ENCODE results near the gene EGLN3.

EGLN3 gene

DNA sequence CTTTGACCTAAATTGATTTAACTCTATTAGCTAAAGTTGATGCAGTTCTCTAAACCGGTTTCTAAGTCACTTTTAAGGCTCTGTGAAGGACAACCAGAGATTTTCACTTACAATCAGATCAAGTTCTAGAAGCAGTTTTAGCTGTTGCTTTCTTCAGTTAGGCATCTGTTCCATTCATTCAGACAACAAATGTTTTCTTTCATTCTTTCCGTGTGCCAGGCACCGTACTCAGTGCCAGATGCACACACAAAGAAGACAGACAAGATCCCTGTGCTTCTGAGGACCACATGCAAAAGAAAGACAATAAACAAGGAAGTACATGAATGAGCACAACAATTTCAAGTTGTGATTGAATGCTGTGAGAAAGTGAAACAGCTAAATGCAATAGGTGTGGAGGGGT, 11.1 kb upstream of the EGLN3 start:
- no peak for DNase-seq

DNA sequence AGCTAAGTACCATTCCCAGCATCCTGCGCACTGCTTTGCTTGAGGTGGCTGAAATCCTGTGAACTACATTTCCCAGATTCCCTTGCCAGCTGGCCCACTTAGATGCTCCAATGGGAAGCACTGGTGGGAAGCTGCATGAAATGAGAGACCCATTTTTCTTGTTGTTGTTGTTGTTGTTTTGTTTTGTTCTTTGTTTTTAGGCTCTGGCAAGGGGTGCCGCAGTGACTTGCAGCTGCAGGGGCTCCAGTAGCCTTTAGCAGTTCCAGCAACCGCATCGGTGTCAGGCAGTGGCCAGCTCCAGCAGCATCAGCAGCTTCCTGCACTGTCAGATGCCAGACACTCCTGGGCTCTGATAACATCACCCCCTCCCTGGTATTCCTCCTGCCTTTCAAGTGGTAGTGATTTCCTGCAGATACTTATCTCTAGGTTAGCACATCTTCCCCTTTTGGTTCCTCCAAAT, 8.8 kb upstream of the EGLN3 start:
- no peak for DNase-seq

DNA sequence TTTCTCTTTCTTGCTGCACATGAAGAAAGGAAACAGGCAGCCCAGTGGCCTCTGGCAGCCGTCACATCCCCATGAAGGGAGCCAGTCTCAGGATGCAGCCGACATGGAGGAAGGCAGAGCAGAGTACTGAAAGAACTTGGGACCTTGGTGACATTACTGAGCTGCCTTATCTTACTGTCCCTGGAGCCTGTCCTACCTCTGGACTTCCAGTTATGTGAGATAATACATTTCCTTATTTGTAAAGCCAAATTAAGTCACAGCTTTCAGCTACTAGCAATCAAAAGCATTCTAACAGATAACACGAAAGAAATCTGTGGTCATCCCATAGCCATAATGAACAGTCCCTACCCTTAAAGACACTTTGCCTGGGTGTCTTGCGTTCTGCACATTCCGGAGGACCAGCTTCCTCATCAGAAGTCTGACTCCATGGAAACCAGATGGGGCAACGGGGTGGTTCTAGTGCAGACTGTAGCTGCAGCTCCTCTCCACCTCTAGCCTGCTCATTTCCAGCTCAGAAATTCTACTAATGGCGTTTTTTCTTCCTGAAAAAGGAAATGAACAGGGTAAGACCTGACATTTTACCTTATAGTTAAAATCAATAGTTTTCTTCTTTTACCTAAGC, 7.8 kb upstream of the EGLN3 start:
- DNase-seq = no peak

DNA sequence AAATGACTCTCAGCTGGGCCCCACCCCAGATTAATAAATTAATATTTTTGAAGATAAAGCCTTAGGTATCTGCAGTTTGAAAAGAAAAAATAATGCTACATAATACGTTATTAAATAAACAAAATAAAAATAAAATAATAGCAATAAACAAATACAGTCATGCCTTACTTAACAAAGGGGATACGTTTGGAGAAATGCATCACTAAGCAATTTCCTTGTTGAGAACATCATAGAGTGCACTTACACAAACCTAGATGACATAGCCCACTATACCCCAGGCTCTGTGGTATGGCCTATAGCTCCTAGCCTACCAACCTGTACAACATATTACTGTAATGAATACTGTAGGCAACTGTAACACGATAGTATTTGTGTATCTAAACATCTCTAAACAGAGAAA, 7.1 kb upstream of the EGLN3 start:
- no peak for DNase-seq

DNA sequence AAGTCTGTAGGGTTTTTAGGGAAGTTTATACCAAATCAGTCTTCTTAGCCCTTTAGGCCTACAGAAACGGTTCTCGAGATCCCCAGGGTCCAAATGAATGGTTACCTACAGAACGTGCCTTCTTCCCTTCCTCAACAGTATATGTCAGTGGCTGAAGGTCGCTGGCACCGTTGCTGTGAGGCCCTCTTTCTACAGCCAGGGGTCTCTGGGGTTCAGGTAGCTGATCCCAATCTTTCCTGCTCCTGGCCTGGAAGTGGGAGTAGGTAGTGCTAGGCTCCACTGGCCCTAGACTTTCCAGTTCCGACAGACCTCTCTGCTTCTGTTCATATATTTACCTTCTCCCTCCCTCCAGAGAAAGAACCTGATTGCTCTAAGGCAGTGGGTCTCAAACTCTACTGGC, 6.4 kb upstream of the EGLN3 start:
- DNase-seq = no peak

DNA sequence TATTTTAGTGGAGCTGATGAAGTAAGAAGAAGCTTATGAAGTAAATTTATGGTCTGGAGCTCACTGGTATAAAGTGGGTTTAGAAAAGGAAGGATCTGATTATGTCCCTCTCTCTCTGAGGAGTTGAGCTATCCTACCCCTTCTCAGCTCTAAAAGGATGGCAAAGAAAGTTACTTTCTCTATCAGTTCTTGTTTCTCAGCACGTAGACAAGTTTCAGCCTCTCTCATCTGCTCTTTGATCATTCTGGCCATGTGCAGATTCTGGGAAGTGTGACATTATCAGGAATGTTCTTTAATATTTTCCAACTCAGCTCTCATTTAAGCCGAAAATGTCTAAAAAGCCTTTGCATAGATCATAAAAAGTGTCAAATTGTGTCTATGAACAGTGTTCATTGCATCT, 5.8 kb upstream of the EGLN3 start:
- DNase-seq = no peak

DNA sequence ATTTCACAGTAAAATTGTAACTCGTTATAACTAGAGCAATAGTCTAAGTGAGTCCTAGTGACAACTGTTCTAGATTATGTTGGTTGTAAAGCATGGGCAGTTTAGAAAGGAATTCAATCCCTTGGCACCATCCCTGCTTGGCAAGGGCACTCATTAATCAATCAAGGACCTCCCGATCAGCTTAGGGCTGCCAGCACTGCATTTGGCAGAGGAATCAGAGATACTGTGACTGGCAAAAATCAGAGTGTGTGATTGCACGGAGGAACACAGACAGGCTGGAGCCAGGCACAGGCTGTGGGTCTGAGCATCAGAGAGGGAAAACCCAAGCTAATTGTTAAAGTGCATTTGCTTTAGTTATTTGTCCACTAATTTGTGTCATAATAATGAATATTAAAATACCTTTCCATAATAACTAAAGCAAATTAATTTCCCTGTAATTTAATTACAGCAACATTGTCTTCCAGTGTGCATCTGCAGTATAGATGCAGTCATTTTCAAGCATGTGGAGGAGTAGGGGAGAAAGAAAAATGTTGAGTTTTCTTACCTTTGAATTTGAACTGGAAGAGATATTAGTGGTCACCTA, 3.2 kb upstream of the EGLN3 start:
- no peak for DNase-seq

DNA sequence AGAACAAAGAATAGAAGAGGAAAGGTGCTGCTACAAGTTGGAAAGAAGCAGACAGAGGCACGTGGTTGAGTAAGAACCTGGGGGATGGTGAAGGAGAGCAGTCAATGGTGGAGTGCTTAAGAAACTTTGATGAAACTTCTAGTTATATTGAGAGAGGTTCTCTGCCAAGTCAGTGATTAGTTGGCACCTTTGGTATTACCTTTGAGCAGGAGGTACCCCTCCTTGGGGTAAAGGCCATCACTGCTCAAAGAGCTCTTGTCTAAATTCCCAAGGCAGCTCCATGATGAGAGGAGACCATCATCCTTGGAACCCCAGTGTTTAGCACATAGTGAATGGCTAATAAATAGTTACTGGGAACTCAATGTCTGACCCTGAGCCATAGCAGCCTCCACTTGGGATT, 1.7 kb upstream of the EGLN3 start:
- DNase-seq = no peak

DNA sequence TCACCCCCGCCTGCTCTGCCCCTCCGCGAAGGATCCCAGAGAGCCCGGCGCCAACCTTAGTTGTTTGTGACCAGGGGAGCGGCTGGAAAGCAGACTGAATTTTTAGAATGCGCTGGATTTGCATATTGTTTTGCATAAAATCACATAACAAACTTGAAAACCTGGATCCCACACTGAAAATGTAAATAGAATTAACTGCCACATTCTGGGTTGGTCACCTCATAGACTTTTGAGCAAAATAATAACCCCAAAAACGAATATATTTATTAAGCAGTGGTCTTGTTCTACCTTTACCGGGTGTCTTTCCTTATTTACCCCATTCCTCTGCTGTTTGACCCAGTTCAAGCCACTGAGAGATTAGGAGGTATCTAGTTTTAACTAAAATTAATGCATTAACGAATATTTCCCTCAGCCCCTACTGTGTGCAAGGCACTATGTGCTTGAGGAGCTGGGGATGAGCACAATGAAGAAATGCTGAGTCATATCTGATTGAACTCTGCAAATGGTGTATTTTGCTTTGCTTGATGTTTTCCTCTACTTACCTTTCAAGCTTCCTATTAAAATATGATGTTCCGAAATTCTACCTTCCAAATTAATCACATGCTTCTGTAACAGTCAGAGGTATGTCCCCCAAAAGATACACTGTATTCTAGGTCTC, 438 bp upstream of the EGLN3 start:
- no peak for DNase-seq

DNA sequence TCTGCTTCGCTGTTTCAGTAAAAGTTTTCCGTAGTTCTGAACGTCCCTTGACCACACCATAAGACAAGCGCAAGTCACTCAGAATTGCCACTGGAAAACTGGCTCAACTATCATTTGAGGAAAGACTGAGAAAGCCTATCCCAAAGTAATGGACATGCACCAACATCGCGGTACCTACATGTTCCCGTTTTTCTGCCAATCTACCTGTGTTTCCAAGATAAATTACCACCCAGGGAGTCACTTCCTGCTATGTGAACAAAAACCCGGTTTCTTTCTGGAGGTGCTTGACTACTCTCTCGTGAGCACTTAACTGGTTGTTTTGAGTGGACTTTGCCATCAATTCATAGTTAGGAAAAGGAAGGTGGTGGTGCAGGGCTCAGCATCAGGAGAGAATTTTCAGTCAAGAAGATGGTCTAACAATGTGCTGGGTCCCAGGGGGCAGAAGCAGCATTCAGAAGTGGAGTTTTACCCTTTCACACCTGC, 1.4 kb downstream of the EGLN3 start:
- DNase-seq = no peak

DNA sequence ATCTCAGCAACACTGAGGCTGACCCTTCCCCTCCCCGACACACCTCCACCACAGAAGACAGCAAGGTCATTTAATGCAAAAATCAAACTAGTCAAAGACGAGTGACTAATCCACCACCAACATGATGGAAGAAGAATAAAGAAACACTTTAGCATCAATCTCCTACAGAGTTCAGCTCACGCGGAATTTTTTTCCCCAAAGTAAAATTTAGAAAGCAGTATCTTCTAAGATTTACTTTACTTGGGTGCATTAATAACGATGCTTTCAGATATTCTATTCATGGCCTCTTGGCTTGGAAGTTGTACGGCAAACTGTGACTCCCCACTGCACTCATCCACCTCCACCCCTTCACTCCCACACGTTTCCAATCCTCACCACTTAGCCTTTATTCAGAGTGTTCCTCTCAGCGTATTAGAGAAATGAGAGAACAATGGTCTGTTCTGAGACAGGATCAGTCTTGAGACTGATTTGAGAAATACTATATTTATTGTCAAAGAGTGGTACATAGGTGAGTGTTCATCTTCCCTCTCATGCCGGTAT, 1.9 kb downstream of the EGLN3 start:
- DNase-seq = no peak

DNA sequence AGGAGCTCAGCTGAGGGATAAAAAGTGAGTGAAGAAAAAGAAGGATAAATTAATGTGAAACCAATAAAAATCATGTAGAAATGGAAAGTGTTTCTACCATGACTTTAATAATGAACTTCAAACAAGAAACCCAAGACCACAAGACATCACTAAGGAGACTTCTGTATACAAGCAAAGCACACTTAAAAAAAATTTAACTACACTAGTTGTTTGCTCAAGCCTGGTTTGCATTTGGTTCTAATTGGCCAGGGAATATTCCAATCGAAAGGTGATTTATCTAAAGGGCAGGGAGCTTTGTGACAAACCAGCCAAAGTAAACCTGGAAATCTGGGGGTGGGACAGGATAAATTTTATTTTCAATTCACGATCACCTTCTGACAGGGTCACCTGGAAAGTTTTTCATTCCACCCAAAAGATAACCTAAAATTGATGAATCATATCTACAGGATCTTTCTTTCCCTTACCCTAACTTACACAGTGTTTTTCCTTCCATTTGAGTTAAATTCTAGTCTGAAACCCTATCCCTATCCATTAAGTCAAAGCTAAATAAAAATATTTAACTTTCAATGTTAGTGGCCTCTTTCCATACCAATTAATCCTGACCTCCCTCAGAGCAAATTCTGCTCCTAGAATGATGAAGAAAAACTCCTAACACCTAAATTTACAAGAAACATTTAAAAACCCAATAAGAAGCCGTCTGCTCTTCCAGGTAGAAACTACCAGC, 2.6 kb downstream of the EGLN3 start:
- no peak for DNase-seq

DNA sequence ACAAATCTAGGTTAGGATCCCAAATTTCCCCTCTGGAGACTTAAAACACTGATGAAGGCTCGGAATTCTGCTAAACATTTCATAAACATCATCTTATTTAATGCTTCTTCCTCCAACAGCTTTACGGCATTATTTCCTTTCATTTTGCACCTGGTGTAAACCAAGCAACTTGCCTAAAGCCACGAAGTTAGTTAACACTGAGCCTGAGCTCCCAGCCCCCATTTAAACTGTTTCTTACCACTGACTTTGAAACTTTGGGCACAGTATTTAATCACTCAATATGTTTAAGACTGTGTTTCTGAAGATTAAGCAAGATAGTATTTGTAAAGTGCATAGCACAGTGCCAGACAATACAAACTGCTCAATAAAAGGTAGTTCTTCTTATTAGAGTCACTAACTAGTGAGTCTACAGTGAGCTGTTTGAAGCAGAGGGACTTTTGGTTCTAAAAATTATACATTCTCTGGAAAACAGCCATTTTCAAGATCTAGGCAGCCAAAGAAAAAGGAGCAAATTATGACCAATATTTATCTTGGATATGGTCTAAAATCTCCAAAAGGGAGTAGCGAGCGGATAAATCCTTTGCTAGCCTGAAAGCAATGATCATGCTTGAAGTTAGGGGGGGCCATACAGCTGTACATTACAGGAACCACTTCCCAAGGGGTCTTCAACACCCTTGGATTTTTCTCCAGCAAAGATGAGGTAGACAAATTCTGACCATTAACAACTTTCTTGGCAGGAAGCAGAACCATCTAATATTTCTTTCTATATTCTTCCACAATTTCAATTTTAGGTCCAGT, 4.0 kb downstream of the EGLN3 start:
- DNase-seq = no peak

DNA sequence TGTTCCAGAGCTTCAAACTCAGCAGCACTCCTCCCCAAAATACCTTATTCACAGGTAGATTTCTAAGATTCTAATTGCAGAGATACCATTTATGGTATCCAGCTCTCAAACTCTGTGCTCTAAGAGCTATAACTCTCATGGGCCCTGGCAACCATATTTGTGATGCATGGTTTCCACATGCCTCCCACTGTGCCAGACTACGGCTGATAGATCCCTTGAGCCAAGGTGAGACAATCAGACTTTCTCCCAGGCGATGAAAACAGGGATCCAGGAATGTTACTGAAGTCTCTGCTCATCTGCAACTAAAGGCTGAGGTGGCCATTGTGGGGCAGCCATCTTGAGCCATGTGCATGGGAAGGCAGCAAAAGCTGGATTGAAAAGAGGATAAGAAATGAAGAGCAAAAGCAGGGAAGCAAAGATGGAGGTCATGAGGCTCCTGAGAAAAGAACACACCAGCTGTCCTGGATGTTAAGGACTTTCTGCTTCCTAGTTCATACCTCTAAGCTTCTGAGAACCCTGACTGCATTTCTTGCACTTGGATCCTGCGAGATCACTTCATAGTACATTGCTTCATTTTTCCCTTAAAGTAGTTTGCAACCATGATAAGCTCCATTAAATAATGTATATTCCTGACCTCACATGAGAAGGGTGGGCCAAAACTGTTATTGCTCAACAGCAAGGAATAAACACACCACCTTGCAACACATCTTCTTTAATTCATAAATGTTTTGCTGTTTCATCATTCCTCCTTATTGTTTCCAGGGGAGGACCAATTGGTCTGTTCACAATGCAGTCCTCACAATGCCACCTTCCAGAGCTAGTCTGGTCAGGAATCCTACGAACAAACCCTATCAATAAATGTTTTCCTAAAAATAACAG, 5.4 kb downstream of the EGLN3 start:
- DNase-seq = no peak

DNA sequence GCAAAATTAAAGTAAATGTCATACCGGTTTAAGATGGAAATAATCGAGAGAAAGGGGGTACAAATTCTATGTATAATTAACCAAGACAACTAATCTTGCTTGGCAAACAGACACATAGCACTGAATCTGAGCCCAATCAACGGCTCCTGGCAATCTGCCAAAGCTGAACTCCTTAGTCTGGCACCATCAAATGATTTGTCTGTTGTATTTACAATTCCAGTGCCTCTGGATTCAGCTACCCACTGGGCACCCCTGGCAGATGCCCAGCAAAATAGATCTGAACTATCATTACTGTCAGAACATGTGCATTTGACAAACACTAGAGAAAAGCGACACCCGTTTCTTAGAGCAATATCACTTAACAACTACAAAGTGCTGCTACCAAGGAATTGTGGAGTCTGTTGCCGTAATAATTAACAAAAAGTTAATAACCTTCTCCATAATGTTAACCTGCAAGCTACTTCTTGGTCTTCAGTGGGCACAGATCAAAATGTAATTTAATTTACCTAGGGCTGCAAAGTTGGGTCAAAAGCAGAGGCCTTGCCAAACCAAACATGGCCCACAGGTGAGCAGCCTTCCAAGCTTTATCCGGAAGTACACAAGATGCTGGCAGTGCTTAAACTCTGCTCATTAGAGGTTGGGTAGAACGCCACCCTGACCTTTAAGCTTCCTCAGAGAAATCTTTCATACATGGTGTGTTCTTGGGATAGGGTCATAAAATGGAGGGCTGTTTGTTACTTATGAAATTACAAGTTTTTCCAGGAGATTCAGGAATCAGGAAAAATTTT, 7.6 kb downstream of the EGLN3 start:
- peak; percentile 92 for DNase-seq

DNA sequence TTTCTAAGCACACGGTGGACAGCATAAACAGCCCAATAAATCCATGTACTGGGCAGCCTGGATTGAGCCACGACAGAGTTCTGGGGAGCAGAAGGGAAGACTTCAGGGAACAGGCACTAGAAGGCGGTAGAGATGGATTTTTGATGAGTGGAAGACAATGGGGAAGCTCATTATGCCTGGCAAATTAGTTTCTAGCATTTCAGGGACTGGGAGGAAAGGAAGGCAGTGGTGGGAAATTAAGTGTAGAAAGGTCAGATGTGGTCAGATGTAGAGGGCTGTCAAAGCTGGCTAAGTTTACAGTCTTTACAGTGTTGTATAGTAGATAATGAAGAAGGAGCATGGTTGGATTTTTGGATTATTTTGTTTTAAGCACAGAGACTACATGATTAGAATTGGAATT, 9.2 kb downstream of the EGLN3 start:
- DNase-seq = no peak

DNA sequence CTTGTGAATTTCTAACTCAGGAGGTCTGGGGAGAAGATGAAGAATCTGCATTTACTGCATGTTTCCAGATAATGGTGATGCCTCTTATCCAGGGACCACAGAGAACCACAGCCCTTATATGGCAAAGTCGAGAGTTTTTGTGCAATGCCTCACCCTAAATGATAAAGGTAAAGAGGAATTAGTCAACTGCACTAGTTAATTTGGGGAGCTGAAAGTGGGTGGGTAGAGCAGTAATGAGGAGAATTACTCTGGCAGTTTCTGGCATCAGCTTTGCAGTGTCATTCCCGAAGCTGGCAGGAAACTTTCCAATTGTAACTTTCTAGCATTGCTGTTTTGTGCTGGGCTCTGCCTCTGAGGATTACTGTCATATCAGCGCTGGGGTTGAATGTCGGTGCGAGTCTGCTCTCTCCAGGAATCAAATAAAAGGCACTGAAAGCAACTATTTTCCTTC, 10.3 kb downstream of the EGLN3 start:
- DNase-seq = no peak

DNA sequence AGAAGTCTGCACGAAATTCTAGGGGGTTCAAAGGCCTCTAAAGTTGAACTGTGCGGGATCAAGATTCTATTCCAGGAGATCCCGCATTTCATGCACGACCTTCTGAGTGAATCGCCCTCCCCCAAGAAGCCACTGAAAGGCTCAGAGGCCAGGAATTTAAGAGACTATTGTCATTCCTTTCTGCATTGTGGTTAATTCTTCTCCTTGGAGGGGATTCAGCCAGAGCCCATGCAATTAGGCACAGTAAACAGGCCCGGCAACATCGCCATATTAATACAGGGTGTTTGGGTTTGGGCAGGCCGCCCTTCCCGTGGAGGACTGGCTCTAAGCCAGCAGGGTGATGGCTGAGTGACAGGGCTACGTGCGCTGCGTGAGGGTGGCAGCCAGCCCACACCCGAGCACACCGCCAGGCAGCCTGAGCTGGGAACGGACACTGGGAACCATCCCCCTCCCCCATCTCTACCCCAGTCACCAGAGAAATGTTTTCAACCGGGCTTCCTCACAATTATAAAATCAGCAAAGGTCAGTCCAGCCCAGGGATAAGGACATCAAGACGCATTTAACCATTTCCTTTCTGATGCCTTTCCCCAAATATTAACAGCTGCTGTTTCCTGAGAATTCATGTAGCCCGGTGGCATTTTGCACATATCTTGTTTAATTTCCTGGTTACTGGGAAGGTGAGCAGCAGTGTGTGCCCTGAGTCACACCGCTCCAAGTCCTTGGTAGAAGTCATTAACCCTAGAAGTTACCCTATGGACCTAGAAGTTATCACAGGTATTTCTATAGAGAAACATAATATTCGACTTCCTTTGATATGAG, 12.5 kb downstream of the EGLN3 start:
- peak; percentile 2 for DNase-seq

DNA sequence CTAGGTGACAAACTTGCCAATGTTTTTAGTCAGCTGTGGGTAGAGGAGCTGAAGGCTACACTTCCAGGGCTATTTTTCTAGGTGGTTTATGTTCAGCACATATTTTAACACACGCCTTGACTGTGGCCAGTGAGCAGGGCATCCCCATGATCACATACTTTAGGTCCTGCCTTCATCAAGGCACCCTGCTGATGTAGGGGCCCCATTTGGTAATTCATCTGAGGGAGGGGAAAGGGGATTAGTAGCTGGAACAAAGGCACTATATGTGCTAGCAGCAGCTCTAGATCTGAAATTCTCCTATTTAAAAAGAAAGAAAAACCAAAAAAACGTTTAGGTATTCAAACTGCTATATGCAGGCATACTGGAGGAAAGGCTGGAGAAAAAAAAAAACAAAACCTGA, 14.5 kb downstream of the EGLN3 start:
- DNase-seq = no peak

DNA sequence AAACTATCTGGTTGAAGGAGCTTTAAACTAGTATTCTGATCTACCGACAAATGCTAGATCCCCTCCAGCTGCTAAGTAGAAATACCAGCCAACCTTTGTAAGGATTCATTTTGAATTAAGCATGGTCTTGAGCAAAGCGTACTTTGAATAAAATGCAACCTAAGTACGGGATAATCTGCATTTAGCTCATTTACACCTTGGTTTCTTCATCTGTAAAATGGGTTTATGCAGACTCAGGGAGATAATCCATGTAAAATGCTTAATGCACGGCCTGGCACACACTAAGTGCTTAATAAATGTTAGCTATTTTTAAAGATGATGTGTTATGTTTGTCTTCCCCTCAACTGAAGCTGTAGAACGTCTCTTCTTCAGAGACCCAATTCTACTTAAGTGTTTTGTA, 15.9 kb downstream of the EGLN3 start:
- no peak for DNase-seq
